A673 (cell line): ENCODE measurements around the gene MKRN1.

Experiments used
- EZH2 ChIP-seq: fragments of 200-600 bp; sonication (generic); IDR thresholded peaks from 2 replicates; pipeline ENCODE4 v1.6.1; 2017; ENCODE audit warnings: borderline replicate concordance, low read depth, mild to moderate bottlenecking, mixed read lengths, antibody characterized with exemption, low read length; ENCODE audit not compliant: poor library complexity, severe bottlenecking
- TF ChIP-seq, protein P1 (sequence below): fragments of 300-800, 200-600 bp; sonication (generic); conservative IDR thresholded peaks from 2 replicates; pipeline ENCODE4 v1.5.1; 2017; ENCODE audit warnings: low read depth, mild to moderate bottlenecking, antibody characterized with exemption, low read length, moderate library complexity, mixed read lengths

DNA sequence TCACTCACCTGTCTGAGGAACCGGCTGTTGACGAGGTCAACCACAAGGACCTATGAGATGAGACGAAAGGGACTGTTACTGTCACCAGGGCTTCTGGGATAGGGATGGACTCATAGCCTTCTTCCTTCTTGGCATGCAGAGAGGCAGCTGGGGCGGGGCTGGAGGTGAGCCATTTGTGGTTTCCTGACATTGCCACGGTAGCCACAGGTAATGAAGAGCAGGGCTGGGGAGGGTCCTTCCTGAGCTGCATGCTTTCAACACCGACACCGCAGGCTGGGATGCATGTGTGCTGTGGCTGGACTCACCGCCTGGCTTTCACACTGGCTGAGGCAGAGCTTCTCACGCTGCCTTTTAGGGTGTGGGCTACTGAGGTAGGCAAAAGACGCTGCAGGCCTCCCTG, 46.4 kb upstream of the MKRN1 start:
- TF ChIP-seq, protein P1, sequence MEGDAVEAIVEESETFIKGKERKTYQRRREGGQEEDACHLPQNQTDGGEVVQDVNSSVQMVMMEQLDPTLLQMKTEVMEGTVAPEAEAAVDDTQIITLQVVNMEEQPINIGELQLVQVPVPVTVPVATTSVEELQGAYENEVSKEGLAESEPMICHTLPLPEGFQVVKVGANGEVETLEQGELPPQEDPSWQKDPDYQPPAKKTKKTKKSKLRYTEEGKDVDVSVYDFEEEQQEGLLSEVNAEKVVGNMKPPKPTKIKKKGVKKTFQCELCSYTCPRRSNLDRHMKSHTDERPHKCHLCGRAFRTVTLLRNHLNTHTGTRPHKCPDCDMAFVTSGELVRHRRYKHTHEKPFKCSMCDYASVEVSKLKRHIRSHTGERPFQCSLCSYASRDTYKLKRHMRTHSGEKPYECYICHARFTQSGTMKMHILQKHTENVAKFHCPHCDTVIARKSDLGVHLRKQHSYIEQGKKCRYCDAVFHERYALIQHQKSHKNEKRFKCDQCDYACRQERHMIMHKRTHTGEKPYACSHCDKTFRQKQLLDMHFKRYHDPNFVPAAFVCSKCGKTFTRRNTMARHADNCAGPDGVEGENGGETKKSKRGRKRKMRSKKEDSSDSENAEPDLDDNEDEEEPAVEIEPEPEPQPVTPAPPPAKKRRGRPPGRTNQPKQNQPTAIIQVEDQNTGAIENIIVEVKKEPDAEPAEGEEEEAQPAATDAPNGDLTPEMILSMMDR = no peak
- no peak for TF ChIP-seq EZH2
